Activated B cell treated with CpG ODN at 0.5 μM for 24 hours (primary cell): Measurements from ENCODE around the gene DNAH8. TPM values are rescaled to one million over a fixed set of nuclear protein-coding genes. Genes with fewer than 3 reads are reported as not detected.

ENCODE experiments used
- ATAC-seq: fragments of 200-7000 bp; cut with Tn5 transposase; one replicate; pipeline ENCODE4 v1.10.0; 2021; ENCODE audit warnings: low read depth, mild to moderate bottlenecking, moderate library complexity
- CTCF ChIA-PET: fragments of 350-600 bp; sonication (Branson Sonifier 250); formaldehyde crosslinking; loops from one replicate; lab custom pipeline; 2021; ENCODE audit warnings: antibody characterized with exemption; lab: Charles Lee
- POLR2A ChIA-PET: fragments of 350-600 bp; sonication (Branson Sonifier 250); formaldehyde crosslinking; loops from one replicate; lab custom pipeline; 2021; ENCODE audit warnings: antibody characterized with exemption; lab: Charles Lee
- DNase-seq: peaks from one replicate; pipeline ENCODE4 v3.0.0; 2022
- H3K27ac Mint-ChIP-seq: one replicate; pipeline ENCODE4 v1.8.0; 2020; ENCODE audit warnings: mixed read lengths
- H3K27me3 Mint-ChIP-seq: one replicate; pipeline ENCODE4 v1.8.0; 2021; ENCODE audit warnings: mixed read lengths
- H3K36me3 Mint-ChIP-seq: one replicate; pipeline ENCODE4 v1.8.0; 2021; ENCODE audit warnings: low read depth, mixed read lengths
- H3K4me1 Mint-ChIP-seq: one replicate; pipeline ENCODE4 v1.8.0; 2021; ENCODE audit warnings: mixed read lengths
- H3K4me3 Mint-ChIP-seq: one replicate; pipeline ENCODE4 v1.8.0; 2020; ENCODE audit warnings: mild to moderate bottlenecking, mixed read lengths
- H3K9me3 Mint-ChIP-seq: one replicate; pipeline ENCODE4 v1.8.0; 2020; ENCODE audit warnings: mixed read lengths
- CTCF ChIP-seq: fragments of 200-600 bp; IDR thresholded peaks from one replicate; pipeline ENCODE4 v1.8.0; 2022; ENCODE audit warnings: antibody characterized with exemption, mild to moderate bottlenecking
- intact Hi-C: fragments of 100-400 bp; cut with micrococcal nuclease; formaldehyde crosslinking; loops from one replicate; pipeline ENCODE4 v1.15.1; 2024
- total RNA-seq: library from RNA; stranded (reverse); gene quantifications from 2 replicates; pipeline ENCODE4 v1.2.3, GENCODE V29; 2022

Gene DNAH8
- total RNA-seq, 1 donor from 2014 or later, result 2.0 TPM

- Mint-ChIP-seq H3K4me1 (no peaks in the 10 kb centered on the region), H3K36me3 (no peaks in the 10 kb centered on the region), H3K27me3 (peaks cover 2% of the 10 kb centered on the region), H3K27ac (no peak overlapping the region), H3K9me3 (no peaks in the 10 kb centered on the region), H3K4me3 (no peak overlapping the region)
- TF ChIP-seq CTCF, result no peak
- CTCF ChIA-PET, result no interaction called here
- ATAC-seq (no peak), DNase-seq (no peak)
- intact Hi-C loops, result no loop called here
- POLR2A ChIA-PET, result no interaction called here
These were observed 98.1 kb downstream of the DNAH8 start for GRCh38 chr6:38813041-38813823.

GRCh38 chr6:38814761-38815160 lies 99.7 kb downstream of the DNAH8 start:
- DNase-seq, result no peak
- H3K27ac Mint-ChIP-seq, result no peak overlapping the region
- H3K27me3 Mint-ChIP-seq, result peaks cover 2% of the 10 kb centered on the region
- CTCF ChIA-PET, result no interaction called here
- intact Hi-C loops, result no loop called here
- no peaks in the 10 kb centered on the region for H3K36me3 Mint-ChIP-seq
- POLR2A ChIA-PET, result no interaction called here
- no peak overlapping the region for H3K4me3 Mint-ChIP-seq
- no peaks in the 10 kb centered on the region for H3K9me3 Mint-ChIP-seq
- no peak for ATAC-seq
- TF ChIP-seq CTCF, result no peak
- H3K4me1 Mint-ChIP-seq, result no peaks in the 10 kb centered on the region

GRCh38 chr6:38815250-38815649 lies 100.1 kb downstream of the DNAH8 start:
- Mint-ChIP-seq H3K36me3 (no peaks in the 10 kb centered on the region), H3K4me3 (no peak overlapping the region), H3K27me3 (peaks cover 2% of the 10 kb centered on the region), H3K9me3 (no peaks in the 10 kb centered on the region), H3K27ac (no peak overlapping the region), H3K4me1 (no peaks in the 10 kb centered on the region)
- DNase-seq (no peak), ATAC-seq (no peak)
- POLR2A ChIA-PET, result no interaction called here
- intact Hi-C loops, result no loop called here
- no peak for TF ChIP-seq CTCF
- CTCF ChIA-PET, result no interaction called here

- ChIA-PET POLR2A (no interaction called here), CTCF (no interaction called here)
- ATAC-seq (no peak), DNase-seq (no peak)
- intact Hi-C loops, result no loop called here
- no peak for TF ChIP-seq CTCF
- Mint-ChIP-seq H3K4me1 (no peaks in the 10 kb centered on the region), H3K27ac (no peak overlapping the region), H3K36me3 (no peaks in the 10 kb centered on the region), H3K27me3 (no peaks in the 10 kb centered on the region), H3K9me3 (no peaks in the 10 kb centered on the region), H3K4me3 (no peak overlapping the region)
These were observed 103.6 kb downstream of the DNAH8 start for GRCh38 chr6:38818691-38819090.

GRCh38 chr6:38822963-38823362 lies 107.9 kb downstream of the DNAH8 start:
- ChIA-PET POLR2A (no interaction called here), CTCF (interaction anchor here (1.0 kb wide), 1 partner anchor 43 kb away, joined by 3 read pairs; no protein-coding TSS in a partner anchor)
- no peaks in the 10 kb centered on the region for H3K27me3 Mint-ChIP-seq
- peaks cover 2% of the 10 kb centered on the region for H3K36me3 Mint-ChIP-seq
- H3K4me1 Mint-ChIP-seq, result no peaks in the 10 kb centered on the region
- DNase-seq, result no peak
- TF ChIP-seq CTCF, result no peak
- intact Hi-C loops, result no loop called here
- no peak for ATAC-seq
- H3K27ac Mint-ChIP-seq, result no peak overlapping the region
- H3K4me3 Mint-ChIP-seq, result no peak overlapping the region
- no peaks in the 10 kb centered on the region for H3K9me3 Mint-ChIP-seq
